Prostate gland (tissue), 2 donors: ENCODE measurements around the gene NTM. TPM values are rescaled to one million over a fixed set of nuclear protein-coding genes. Genes with fewer than 3 reads are reported as not detected.

Experiments used
- DNase-seq: peaks from one replicate; pipeline ENCODE4 v3.0.0-alpha.2; 2019; ENCODE audit warnings: low spot score
- H3K27ac ChIP-seq, 2 donors: fragments of 200-600 bp; sonication (generic); 2 replicates each; pipeline ENCODE4 v1.5.1; 2017 to 2019
- H3K27me3 ChIP-seq: fragments of 200-600 bp; sonication (generic); replicated peaks from 2 replicates; pipeline ENCODE4 v1.5.1; 2019; ENCODE audit not compliant: insufficient read depth
- H3K36me3 ChIP-seq, 2 donors: fragments of 200-600 bp; sonication (generic); 1 replicate in 1 of 2; 2 replicates in 1 of 2; pipeline versions ENCODE4 v1.5.1 to v1.8.1; 2017 to 2019
- H3K4me1 ChIP-seq: fragments of 200-600 bp; sonication (generic); replicated peaks from 2 replicates; pipeline ENCODE4 v1.5.1; 2019
- H3K4me3 ChIP-seq, 2 donors: fragments of 200-600 bp; sonication (generic); 2 replicates each; pipeline ENCODE4 v1.5.1; 2017 to 2019
- H3K9me3 ChIP-seq: fragments of 200-600 bp; sonication (generic); 2 replicates; pipeline ENCODE4 v1.5.1; 2017
- POLR2A ChIP-seq: fragments of 450-650 bp; IDR thresholded peaks from one replicate; pipeline ENCODE4 v1.6.1; 2016; ENCODE audit warnings: antibody characterized with exemption, mild to moderate bottlenecking
- POLR2AphosphoS5 ChIP-seq: sonication (generic); formaldehyde crosslinking; IDR thresholded peaks from one replicate; pipeline ENCODE4 v1.6.1; 2017; ENCODE audit warnings: antibody characterized with exemption
- WGBS: methylation state at CpG from one replicate; pipeline ENCODE4 v1.1.5; 2018; 5-methylcytosine and 5-hydroxymethylcytosine counted together
- intact Hi-C: fragments of 100-400 bp; cut with DNase I; formaldehyde crosslinking; loops from one replicate; pipeline ENCODE4 v1.14.2; 2022
- total RNA-seq, 2 donors: library from RNA; depleted of rRNA; stranded (reverse); fragments of >200 nt; gene quantifications; one replicate each; pipeline ENCODE4 v1.1.0, GENCODE V29; 2016
- TF ChIP-seq, protein P1 (sequence below), 4 experiments: fragments of 200-600 bp in 2 of 4; fragments of 450-650 bp in 2 of 4; sonication (generic) in 2 of 4; IDR thresholded peaks; 1 replicate in 3 of 4; 2 replicates in 1 of 4; pipeline ENCODE4 v1.5.1; 2016 to 2019; ENCODE audit warnings: antibody characterized with exemption in 4 of 4, mild to moderate bottlenecking in 2 of 4, moderate library complexity in 2 of 4

NTM gene
- total RNA-seq, 2 donors from 2014 or later, result 7.4 TPM; not detected in 1

GRCh38 chr11:131685206-131685605 lies 314.8 kb downstream of the NTM start:
- 83% methylated on average over 6 of the region's 6 CpGs for WGBS
- DNase-seq, result no peak
- no peaks in the 10 kb centered on the region for H3K27me3 ChIP-seq

DNA sequence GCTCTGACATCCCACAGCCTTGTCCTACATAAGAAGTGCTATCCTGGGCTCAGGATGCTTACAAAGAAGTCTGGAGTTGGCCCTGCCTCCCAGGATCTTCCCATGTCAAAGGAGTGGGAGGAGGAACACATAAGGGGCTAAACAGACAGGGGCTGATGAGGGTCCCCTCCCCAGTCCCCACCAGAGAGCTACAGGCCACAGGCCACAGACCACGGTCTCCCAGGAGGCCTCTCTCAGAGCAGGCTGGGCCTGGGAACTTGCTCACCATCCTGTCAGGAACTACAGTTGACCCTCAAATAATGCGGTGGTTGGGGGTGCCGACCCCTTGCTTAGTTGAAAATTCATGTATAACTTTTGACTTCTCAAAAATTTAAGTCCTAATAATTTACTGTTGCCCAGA lies 315.5 kb downstream of the NTM start:
- Histone ChIP-seq H3K4me1 (no peaks in the 10 kb centered on the region), H3K9me3 (no peaks in the 10 kb centered on the region), H3K36me3 (no peaks in the 10 kb centered on the region), H3K27me3 (peaks cover 4% of the 10 kb centered on the region), H3K4me3 (no peak overlapping the region), H3K27ac (no peak overlapping the region)
- intact Hi-C loops, result no loop called here
- TF ChIP-seq POLR2A, result no peak
- TF ChIP-seq, protein P1, sequence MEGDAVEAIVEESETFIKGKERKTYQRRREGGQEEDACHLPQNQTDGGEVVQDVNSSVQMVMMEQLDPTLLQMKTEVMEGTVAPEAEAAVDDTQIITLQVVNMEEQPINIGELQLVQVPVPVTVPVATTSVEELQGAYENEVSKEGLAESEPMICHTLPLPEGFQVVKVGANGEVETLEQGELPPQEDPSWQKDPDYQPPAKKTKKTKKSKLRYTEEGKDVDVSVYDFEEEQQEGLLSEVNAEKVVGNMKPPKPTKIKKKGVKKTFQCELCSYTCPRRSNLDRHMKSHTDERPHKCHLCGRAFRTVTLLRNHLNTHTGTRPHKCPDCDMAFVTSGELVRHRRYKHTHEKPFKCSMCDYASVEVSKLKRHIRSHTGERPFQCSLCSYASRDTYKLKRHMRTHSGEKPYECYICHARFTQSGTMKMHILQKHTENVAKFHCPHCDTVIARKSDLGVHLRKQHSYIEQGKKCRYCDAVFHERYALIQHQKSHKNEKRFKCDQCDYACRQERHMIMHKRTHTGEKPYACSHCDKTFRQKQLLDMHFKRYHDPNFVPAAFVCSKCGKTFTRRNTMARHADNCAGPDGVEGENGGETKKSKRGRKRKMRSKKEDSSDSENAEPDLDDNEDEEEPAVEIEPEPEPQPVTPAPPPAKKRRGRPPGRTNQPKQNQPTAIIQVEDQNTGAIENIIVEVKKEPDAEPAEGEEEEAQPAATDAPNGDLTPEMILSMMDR (IDR thresholded peaks at IDR 0.05), result no peak
- no peak for TF ChIP-seq POLR2AphosphoS5
- 86% methylated on average over 3 of the region's 3 CpGs for WGBS
- DNase-seq, result no peak

More at GRCh38 chr11:131685206-131685605, 314.8 kb downstream of the NTM start:
- H3K9me3 ChIP-seq, result no peaks in the 10 kb centered on the region
- intact Hi-C loops, result no loop called here
- no peak overlapping the region for H3K4me3 ChIP-seq
- TF ChIP-seq, protein P1 (IDR thresholded peaks at IDR 0.05), result no peak
- TF ChIP-seq POLR2AphosphoS5 (no peak), POLR2A (no peak)
- no peaks in the 10 kb centered on the region for H3K4me1 ChIP-seq
- no peaks in the 10 kb centered on the region for H3K36me3 ChIP-seq
- no peak overlapping the region for H3K27ac ChIP-seq

DNA sequence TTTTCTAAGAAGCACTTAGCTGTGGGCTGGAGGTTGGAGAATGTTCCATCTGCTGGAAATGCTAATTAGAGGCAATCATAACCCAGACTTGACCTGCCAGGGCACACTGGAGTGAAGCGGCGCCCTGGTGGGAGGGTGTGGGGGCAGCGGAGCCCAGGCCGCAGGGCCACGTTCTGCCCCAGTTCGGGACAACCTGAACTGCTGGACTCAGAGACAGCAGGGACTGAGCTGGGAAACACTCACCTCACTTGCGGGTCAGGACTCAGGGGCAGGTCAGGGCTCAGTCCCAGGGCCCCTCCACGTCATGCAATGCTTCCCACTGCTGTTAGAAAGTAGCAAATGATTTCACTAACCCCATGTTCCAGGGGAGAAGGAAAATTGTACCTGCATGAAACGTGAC lies 316.4 kb downstream of the NTM start:
- WGBS, result 96% methylated on average over 9 of the region's 9 CpGs
- intact Hi-C loops, result no loop called here
- no peak for DNase-seq
- H3K9me3 ChIP-seq, result no peaks in the 10 kb centered on the region
- no peaks in the 10 kb centered on the region for H3K4me1 ChIP-seq
- no peak overlapping the region for H3K27ac ChIP-seq
- H3K36me3 ChIP-seq, result no peaks in the 10 kb centered on the region
- TF ChIP-seq POLR2AphosphoS5, result no peak
- TF ChIP-seq POLR2A, result no peak
- TF ChIP-seq, protein P1 (IDR thresholded peaks at IDR 0.05), result no peak
- peaks cover 9% of the 10 kb centered on the region for H3K27me3 ChIP-seq
- no peak overlapping the region for H3K4me3 ChIP-seq

- Histone ChIP-seq H3K4me1 (no peaks in the 10 kb centered on the region), H3K27ac (no peak overlapping the region), H3K36me3 (no peaks in the 10 kb centered on the region), H3K27me3 (peaks cover 9% of the 10 kb centered on the region), H3K4me3 (no peak overlapping the region), H3K9me3 (no peaks in the 10 kb centered on the region)
- 81% methylated on average over 30 of the region's 30 CpGs for WGBS
- intact Hi-C loops, result no loop called here
- TF ChIP-seq POLR2A (no peak), POLR2AphosphoS5 (no peak)
- TF ChIP-seq, protein P1 (IDR thresholded peaks at IDR 0.05), result no peak
- no peak for DNase-seq
Measured at GRCh38 chr11:131687291-131688047, 317.1 kb downstream of the NTM start.
